ENCODE measurements around the gene ZCCHC14.
A peak's percentile ranks its signal among the peaks of the same experiment; 100 is the strongest.
"Not testable (repeated sequence)": the region's sequence is repeated elsewhere in the genome, so short reads cannot be mapped to it uniquely, and the experiment has no call there.

Gene ZCCHC14

DNA sequence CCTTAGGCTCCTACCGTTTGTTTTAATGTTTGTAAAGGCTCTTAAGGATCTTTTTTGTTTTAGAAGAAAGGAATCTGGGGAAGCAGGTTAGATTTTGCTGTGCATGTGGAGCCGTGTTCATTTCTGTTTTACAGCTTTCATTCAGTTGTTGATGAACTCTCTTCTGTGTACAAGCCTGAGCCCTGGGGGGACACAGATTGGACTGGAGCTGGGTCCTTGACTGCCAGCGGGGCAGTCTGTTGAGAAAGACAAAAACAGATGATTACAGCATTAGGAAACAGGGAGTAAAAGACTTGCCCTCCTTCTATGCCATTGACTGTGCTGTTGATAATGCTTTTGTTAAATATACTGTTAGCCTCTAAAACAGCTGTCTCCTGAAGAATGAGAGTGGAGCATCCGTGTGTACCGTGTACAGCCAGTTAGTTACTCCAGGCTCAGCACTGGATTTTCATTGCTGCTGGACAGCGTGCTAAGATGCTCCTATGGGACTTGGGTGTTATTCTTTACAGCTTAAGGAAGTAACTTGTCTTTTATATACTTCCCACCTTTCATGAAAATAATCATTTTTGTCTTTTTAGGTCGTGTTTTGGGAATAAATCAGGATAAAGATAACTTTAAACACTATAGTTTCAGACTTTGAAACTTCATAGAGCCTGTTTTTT lies 97.5 kb downstream of the ZCCHC14 start:
- no peak for DNase-seq

DNA sequence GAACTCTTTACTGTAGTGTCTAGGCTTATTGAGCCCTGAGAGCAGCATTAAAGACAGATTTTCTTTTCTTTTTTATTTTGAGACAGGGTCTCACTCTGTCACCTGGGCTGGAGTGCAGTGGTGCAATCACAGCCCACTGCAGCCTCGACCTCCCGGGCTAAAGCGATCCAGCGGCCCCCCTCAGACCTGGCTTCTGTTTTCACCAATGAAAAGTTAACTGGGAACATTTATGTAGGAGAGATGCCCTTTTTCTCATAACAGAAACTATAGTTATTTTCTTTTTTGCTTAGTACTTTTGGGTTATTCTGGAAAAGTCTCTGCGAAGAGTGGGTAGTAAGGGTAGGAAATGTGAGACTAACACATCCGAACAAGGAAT lies 99.2 kb downstream of the ZCCHC14 start:
- DNase-seq = no peak

GRCh38 chr16:87392821-87393679 lies 99.8 kb downstream of the ZCCHC14 start:
- peak; percentile 59 for DNase-seq

- DNase-seq = peak; percentile 98
Measured at GRCh38 chr16:87391950-87392820, 100.6 kb downstream of the ZCCHC14 start, which contains the start of gene MAP1LC3B. TSS of gene MAP1LC3B (plus strand) at chr16:87392336. CDS start at chr16:87392428, 92 bp downstream.

- peak; percentile 82 for DNase-seq
Measured at GRCh38 chr16:87391324-87391949, 101.4 kb downstream of the ZCCHC14 start.

DNA sequence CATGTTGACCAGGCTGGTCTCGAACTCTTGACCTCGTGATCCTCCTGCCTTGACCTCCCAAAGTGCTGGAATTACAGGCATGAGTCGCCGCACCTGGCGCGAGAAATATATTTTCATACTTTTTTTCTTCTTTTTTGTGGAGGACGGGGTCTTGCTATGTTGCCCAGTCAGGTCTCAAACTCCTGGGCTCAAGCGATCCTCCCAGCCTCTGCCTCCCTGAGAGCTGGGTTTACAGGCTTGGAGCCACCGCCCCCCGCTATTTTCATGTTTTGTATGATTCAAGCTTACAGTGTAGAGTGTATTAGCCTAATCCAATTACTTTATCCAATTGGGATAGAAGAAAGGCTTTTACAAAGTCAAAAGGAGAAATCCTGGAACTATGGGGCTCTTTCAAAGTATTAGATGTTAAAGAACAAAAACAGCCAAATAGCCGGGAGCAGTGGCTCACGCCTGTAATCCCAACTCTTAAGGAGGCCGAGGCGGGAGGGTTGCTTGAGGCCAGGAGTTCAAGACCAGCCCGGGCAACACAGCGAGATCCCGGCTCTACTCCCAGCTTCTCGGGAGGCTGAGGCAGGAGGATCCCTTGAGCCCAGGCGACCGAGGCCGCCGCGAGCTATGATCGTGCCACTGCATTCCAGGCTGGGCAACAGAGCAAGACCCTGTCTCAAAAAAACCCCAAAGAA lies 102.0 kb downstream of the ZCCHC14 start:
- no peak for DNase-seq

DNA sequence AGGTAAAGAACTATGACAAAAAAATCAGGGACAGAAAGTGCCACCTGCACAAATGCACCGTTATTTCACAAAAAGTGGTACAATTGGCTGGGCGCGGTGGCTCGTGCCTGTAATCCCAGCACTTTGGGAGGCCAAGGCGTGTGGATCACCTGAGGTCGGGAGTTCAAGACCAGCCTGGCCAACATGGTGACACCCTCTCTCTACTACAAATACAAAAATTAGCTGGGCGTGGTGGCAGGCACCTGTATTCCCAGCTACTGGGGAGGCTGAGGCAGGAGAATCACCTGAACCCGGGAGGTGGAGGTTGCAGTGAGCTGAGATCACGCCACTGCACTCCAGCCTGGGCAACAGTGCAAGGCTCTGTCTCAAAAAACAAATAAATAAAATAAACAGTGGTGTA lies 102.9 kb downstream of the ZCCHC14 start:
- not testable (repeated sequence) for DNase-seq

GRCh38 chr16:87389245-87389644 lies 103.6 kb downstream of the ZCCHC14 start:
- peak; percentile 58 for DNase-seq

GRCh38 chr16:87388818-87389134 lies 104.0 kb downstream of the ZCCHC14 start:
- no peak for DNase-seq

- DNase-seq = peak; percentile 99
Measured at GRCh38 chr16:87387942-87388817, 104.6 kb downstream of the ZCCHC14 start.

DNA sequence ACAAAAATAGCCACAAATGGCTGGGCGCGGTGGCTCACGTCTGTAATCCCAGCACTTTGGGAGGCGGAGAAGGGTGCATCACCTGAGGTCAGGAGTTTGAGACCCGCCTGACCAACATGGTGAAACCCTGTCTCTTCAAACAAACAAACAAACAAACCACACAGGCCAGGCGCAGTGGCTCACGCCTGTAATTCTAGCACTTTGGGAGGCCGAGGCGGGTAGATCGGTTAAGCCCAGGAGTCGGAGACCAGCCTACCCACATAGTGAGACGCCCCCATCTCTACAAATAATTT lies 108.0 kb downstream of the ZCCHC14 start:
- DNase-seq = not testable (repeated sequence)

DNA sequence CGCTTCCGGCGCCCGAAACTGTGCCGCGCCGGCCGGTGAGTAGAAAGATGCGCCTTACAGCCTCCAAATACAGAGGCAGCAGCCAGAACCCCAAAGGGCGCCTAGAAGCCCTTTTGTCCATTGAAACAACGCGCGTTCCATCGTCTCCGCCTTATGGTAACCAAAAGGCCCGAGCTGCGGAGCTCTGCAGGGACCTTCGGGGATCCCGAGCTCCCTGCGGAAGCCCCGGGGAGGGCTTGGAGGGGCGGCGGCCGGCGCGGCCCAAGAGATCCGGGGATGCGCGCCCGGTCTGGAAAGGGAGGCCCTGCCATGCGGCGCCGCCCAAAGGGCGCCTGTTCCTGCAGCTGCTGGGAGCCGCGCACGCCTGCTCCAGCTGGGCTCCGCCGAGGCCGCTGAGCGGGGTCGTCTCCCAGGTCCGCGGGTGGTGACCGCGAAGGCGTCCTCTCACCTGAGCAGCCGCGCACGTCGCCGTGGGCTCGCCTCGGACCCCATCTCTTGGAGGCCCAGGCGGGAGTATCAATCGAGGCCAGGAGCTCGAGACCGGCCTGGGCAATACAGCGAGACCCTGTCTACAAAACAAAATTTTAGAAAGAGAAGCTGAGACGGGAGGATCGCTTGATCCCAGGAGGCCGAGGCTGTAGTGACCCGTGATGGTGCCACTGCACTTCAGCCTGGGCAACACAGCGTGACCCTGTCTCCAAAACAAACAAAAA lies 108.5 kb downstream of the ZCCHC14 start:
- no peak for DNase-seq

DNA sequence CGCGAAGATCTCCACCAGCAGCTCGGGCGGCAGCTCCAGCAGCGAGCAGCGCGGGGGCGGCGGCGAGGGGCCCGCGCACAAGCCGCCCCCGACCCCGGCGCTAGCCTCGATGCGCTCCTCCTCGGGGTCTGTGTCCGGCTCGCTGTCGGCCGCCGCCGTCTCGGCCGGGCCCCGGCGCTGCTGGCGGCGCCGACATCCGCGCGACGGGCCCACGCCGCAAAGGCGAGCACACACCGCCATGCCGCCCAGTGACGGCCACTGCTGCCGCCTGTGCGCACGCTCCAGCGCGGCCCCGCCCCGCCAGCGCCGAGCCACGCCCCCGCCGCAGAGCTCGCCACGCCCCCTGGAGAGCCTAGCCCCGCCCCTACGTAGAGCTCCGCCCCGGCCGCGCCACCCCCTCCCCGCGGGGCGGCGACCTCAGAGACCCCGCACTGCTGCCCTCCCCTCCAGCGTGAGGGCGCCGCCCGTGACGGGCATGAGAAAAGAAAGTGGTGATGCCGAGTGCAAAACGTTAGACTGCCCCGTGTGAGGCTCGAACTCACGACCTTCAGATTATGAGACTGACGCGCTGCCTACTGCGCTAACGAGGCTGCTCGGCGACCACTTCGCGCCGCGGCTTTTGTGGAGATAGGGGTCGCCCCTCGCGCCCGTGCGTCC lies 109.2 kb downstream of the ZCCHC14 start, which contains the start of gene FBXO31:
TSS of gene FBXO31 (minus strand) at position 272 of the 657 bp plus-strand sequence. CDS start at position 240, 32 bp downstream.
- peak; percentile 96 for DNase-seq

- no peak for DNase-seq
Measured at GRCh38 chr16:87382023-87382785, 110.6 kb downstream of the ZCCHC14 start.

GRCh38 chr16:87380881-87381280 lies 111.9 kb downstream of the ZCCHC14 start:
- DNase-seq = peak; percentile 20

- no peak for DNase-seq
Measured at GRCh38 chr16:87380403-87380802, 112.4 kb downstream of the ZCCHC14 start.

- DNase-seq = not testable (repeated sequence)
Measured at GRCh38 chr16:87379312-87379752, 113.5 kb downstream of the ZCCHC14 start.

DNA sequence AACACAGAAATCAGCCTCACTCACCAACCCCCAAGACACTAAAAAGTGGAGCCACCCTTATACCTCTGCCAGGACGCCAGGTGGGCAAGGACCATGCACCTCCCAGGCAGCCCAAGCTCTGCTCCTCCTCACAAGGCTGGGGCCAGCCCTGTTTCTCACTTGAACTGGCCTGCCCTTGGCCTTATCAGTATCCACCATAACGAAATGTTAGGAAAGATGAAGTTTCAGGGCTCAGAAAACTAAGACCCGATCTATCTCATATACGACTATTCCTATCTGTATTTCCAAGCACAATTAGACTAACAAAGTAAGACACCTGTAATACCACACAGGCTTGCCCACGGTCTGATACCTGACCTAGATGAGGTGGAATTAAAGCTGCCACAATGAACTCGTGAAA lies 116.2 kb downstream of the ZCCHC14 start:
- DNase-seq = peak; percentile 42

Data from OCI-M1 (cell line).